GM21786 (cell line): ENCODE results near the gene C6orf118.

Experiments
- ATAC-seq: cut with Tn5 transposase; IDR thresholded peaks from one replicate; pipeline ENCODE4 v1.9.1; 2021; ENCODE audit not compliant: unreplicated experiment

Gene C6orf118

DNA sequence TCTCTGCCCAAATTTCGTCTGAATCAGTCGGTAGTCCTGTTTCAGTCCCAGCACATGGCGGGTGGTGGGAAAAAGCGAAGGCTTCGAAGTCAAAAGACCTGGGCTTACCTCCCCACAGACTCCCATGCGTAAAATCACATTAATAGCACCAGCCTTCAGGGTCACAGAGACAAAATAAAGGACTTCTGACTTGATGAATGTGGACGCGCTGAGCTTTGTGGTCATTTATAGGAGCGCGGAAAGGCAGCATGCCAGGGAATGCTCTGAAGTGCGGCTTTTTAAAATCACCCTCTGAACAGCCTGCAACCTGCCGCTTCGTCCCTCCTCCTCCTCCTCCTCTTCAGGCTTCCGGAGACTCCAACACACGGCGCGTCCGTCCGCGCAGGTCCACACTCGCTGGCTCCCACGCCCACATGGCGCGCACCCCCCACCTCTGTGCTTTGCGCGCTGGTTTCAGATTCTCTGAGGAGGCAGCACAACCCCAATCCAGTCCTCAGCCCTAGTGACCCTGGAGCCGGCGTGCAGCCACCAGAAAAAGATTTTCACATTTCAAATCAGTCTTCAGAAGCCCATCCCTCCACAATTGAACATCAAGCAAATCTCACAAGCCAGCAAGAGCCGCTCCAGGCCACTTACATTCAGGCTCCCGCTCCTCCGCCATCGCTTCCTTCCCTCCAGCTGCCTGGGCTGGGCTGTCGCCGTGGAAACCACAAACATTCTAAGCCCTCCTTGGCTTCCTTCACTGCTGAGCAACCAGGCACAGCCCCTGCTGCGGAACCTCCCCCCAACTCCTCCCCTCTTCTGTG is at the start of gene C6orf118:
Gene C6orf118 (minus strand): TSS at position 680 of the 806 bp plus-strand sequence. CDS start 19 bp downstream, at position 661.
- ATAC-seq = no peak

DNA sequence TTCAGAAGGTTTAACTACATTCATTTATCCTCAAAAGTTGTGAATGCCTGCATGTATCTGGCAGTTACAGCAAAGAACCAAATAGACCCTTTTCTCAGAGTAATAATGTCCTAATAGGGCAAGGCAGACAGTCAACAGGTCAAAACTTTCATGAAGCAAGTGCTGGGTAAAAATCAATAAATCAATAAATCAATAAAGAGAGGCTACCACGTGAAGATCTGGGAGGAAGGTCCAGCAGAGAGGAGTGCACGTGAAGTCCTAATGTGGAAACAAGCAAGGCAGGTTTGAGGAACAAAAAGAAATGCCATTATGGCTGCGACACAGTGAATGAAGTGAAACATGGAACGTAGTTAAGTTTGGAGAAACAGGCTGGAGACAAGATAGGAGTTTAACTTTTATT is 36.3 kb upstream of the C6orf118 start:
- no peak for ATAC-seq

DNA sequence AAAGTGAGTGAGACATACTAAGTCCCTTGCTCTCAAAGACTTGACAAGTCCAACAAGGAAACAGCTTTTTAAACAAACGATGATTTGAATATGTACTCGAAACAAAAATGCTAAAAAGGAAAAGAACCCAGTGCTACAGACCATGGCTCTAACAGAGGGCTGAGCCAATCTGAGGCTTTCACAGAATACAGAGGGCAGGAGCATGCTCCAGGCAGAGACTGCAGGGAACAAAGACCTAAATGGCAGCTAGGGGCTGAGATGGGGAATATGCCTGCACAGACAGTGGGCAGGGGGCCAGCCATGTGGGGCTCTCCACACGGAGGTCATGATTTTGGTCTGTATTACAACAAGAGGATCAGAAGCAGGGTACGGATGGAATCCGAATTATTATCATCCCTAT is 31.1 kb upstream of the C6orf118 start:
- ATAC-seq = no peak

DNA sequence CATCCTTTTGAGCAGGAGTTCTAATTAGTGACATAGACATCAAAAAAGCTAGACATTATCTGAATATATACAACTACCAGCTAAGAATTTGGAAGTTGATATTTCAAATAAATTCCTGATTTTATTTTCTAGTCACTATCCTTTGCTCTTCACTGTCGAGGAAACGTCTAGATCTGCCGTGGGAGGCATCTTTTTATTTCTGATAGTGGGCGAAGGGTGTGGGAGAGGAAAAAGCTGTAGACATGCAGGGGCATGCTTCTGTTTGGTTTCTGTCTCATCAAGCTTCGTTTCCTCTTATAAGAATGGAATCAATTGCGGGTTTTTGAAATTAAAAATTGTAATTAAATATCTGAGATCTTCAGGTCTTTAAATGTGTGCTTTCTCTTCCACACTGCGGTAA is 16.2 kb upstream of the C6orf118 start:
- no peak for ATAC-seq

DNA sequence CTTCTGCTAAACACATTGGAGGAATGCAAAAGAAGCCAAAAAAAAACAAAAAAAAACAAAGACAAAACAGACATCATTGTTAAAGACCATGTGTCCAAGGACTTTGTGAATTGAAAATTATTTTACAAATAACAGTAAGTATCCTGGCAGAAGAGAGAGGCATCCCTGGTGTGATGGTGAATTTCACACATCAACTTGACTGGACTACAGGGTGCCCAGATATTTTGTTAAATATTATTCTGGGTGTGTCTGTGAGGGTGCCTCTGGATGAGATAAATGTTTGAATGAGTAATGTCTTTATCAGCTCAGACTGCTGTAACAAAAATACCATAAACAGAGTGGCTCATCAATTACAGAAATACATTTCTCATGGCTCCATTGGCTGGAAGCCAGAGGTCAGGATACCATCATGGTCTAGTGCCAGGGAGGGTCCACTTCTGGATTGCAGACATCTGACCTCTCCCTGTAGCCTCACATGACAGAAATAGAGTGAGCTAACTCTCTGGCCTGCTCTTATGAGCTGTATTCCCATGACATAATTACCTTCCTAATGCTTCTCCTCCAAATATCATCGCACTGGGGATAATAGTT is 12.2 kb upstream of the C6orf118 start:
- ATAC-seq = no peak

DNA sequence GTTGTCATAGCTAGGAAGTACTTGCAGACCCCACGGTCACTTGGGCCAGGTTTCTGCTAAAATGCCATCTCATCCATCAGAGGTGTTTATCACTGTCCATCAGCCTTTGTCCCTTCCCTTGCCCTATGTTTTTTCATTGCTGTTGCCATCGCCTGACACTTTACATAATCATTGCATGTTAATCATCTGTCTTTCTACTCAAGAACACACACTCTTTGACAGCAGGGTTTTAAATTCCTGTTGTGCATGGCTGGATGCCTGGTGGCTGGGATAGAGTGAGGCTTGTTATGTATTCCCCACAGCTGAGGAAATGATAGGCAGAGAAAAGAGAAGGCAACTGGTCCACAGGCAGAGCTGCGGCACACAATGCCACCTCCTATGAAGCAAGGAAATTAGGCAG is 11.7 kb upstream of the C6orf118 start:
- ATAC-seq = no peak

DNA sequence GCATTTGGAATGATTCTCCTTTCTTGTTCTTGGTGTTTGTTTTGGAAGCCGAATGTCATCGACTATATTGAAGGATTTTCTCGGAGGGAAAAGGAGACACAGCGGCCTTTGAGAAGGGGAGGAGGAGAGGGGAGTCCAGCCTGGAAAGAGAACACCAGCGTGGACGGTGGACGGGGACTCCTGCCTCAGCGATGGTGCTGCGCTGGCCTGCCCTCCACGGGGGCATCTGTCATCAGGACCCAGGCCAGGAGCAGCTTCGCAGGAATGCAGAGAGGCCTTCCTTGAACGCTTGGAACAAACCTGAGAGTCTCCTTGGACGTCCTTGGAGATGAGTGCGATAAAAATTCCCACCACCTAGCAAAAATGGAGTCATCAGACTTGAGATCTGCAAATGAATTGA is 8.3 kb upstream of the C6orf118 start:
- ATAC-seq = no peak

GRCh38 chr6:165306955-165307354 is 2.5 kb downstream of the C6orf118 start:
- ATAC-seq = no peak

GRCh38 chr6:165301372-165302246 is 7.8 kb downstream of the C6orf118 start:
- no peak for ATAC-seq

- no peak for ATAC-seq
Measured at GRCh38 chr6:165300422-165300936, 8.9 kb downstream of the C6orf118 start.

GRCh38 chr6:165298875-165299274 is 10.5 kb downstream of the C6orf118 start:
- no peak for ATAC-seq

- no peak for ATAC-seq
Measured at GRCh38 chr6:165298402-165298801, 11.0 kb downstream of the C6orf118 start.

DNA sequence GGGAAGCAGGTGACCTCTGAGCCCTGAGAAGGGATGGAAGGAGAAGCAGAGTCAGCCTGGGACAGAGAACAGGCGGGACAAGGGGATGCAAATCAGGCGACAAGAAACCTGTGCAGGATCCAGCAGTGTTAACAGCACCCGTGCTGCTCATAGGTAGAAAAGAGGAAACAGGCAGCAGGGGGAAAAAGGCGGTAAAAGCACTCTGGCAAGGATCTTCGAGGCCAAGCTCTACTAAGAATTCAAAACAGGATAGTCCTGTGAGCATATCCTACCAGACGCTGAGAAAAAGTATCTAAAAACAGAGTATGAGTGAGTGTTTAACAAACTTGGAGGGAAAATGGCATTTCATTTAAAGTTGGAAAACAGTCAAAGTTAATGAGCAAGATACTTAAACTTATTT is 16.7 kb downstream of the C6orf118 start:
- no peak for ATAC-seq

GRCh38 chr6:165274611-165275010 is 34.8 kb downstream of the C6orf118 start:
- no peak for ATAC-seq

- ATAC-seq = no peak
Measured at GRCh38 chr6:165272585-165272984, 36.8 kb downstream of the C6orf118 start.

DNA sequence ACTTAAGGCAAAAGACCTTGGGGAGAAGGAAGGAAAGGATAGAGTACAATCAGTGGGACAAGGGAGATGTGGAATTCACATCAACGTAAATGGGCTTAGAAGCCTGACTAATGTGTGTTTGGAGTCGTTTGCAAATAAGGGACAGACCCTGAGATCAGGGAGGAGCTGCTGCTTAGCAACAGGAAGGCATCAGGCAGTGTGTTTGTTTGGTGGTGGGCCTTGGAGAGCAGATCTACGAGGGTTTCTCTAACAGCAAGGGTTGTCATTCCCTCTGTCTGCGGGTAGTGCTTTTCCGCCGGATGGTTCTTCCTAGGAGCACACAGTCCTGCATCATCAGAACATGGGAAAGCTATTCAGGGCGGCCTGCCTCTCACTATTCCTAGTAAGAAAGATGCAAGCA is 40.4 kb downstream of the C6orf118 start:
- no peak for ATAC-seq

DNA sequence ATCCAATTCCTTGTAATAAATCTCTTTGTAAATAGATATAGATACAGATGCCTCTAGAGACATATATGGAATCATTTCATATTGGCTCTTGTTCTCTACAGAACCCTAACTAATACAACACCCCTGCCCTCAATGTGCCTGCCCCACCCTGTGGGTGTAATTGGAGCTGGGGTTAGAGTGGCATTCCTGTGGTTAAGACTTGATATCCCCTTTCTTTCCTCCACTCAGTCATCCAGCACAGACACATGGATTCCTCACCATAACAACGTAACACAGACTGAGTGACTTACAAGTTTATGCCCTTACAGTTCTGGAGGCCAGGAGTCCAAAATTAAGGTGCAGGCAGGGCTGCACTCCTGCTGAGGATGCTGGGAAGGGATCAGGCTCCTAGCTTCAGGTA is 42.8 kb downstream of the C6orf118 start:
- ATAC-seq = no peak

- no peak for ATAC-seq
Measured at GRCh38 chr6:165266191-165266590, 43.2 kb downstream of the C6orf118 start.

- ATAC-seq = no peak
Measured at GRCh38 chr6:165260462-165260861, 48.9 kb downstream of the C6orf118 start.

DNA sequence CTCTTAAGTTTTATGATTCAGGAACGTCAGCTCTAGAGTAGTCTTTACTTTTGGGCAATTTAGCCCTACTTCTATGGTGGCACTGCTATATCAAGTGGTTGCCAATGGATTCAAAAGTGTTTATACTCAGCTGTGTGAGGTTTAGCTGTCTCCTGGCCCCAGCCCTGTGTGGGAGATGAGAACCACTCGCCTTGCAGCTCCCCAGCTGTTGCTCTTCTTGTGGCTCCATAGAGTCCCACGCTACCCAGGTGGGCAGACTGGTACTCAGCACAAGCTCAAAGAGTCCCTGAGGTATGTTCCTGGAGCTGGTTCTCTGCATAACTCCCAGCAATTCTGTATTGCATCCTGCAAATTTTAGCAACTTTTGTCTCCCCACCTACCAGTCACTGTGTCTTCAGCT is 59.6 kb downstream of the C6orf118 start:
- ATAC-seq = no peak

GRCh38 chr6:165245701-165246100 is 63.7 kb downstream of the C6orf118 start:
- no peak for ATAC-seq
